Neuronal stem cell (in vitro differentiated cells): ENCODE measurements around the gene ANKRD18B.
"Not testable (repeated sequence)": the region's sequence is repeated elsewhere in the genome, so short reads cannot be mapped to it uniquely, and the experiment has no call there.

ENCODE experiments used
- DNase-seq: peaks from one replicate; pipeline ENCODE4 v3.0.0-alpha.2; 2013; ENCODE audit warnings: low spot score
- H2AFZ ChIP-seq: one replicate; pipeline ENCODE4 v1.6.1; 2013; ENCODE audit warnings: mild to moderate bottlenecking, low read length, inconsistent platforms
- H2AK5ac ChIP-seq: 2 replicates; pipeline ENCODE4 v1.6.1; 2013; ENCODE audit warnings: low read depth, mild to moderate bottlenecking, inconsistent platforms, low read length, moderate library complexity, mixed read lengths
- H2BK120ac ChIP-seq: 2 replicates; pipeline ENCODE4 v1.6.1; 2013; ENCODE audit warnings: low read depth, mild to moderate bottlenecking, inconsistent platforms, low read length, moderate library complexity, mixed read lengths
- H2BK12ac ChIP-seq: one replicate; pipeline ENCODE4 v1.6.1; 2013; ENCODE audit warnings: low read length, inconsistent platforms
- H2BK15ac ChIP-seq: 2 replicates; pipeline ENCODE4 v1.6.1; 2013; ENCODE audit warnings: mild to moderate bottlenecking, low read length, inconsistent platforms, mixed read lengths
- H2BK5ac ChIP-seq: one replicate; pipeline ENCODE4 v1.6.1; 2013; ENCODE audit warnings: inconsistent platforms, mild to moderate bottlenecking, low read length, moderate library complexity
- H3K14ac ChIP-seq: one replicate; pipeline ENCODE4 v1.6.1; 2013; ENCODE audit warnings: low read length, inconsistent platforms
- H3K18ac ChIP-seq: 2 replicates; pipeline ENCODE4 v1.6.1; 2013; ENCODE audit warnings: low read length, inconsistent platforms
- H3K23ac ChIP-seq: 2 replicates; pipeline ENCODE4 v1.6.1; 2013; ENCODE audit warnings: low read depth, mild to moderate bottlenecking, mixed read lengths, low read length, inconsistent platforms; ENCODE audit not compliant: poor library complexity
- H3K27ac ChIP-seq: replicated peaks from 3 replicates; pipeline ENCODE4 v1.5.1; 2013; ENCODE audit warnings: low read length, inconsistent platforms
- H3K27me3 ChIP-seq, 3 experiments: 2 replicates each; pipeline ENCODE4 v1.6.1; 2013; ENCODE audit warnings: low read length in 3 of 3, mild to moderate bottlenecking in 2 of 3, inconsistent platforms in 1 of 3, low read depth in 1 of 3, mixed read lengths in 1 of 3, moderate library complexity in 1 of 3; ENCODE audit not compliant: control insufficient read depth in 3 of 3, insufficient read depth in 3 of 3
- H3K36me3 ChIP-seq, 2 donors: replicated peaks in 1 of 2; 2 replicates each; pipeline ENCODE4 v1.6.1; 2013; ENCODE audit warnings: low read length in 2 of 2; ENCODE audit not compliant: control insufficient read depth in 2 of 2, insufficient read depth in 2 of 2
- H3K4ac ChIP-seq: 2 replicates; pipeline ENCODE4 v1.6.1; 2013; ENCODE audit warnings: inconsistent platforms, mild to moderate bottlenecking, low read length, moderate library complexity
- H3K4me1 ChIP-seq, 2 donors: 1 replicate in 1 of 2; 2 replicates in 1 of 2; pipeline ENCODE4 v1.6.1; 2013; ENCODE audit warnings: low read length in 2 of 2, low read depth in 1 of 2; ENCODE audit not compliant: control insufficient read depth in 2 of 2, insufficient read depth in 1 of 2
- H3K4me2 ChIP-seq: one replicate; pipeline ENCODE4 v1.6.1; 2013; ENCODE audit warnings: mild to moderate bottlenecking, low read length, inconsistent platforms; ENCODE audit not compliant: insufficient read depth, poor library complexity, severe bottlenecking
- H3K4me3 ChIP-seq, 2 donors: 2 replicates each; pipeline ENCODE4 v1.5.1; 2013; ENCODE audit warnings: low read length in 2 of 2, mild to moderate bottlenecking in 2 of 2, inconsistent platforms in 1 of 2, moderate library complexity in 1 of 2
- H3K79me1 ChIP-seq: one replicate; pipeline ENCODE4 v1.6.1; 2013; ENCODE audit warnings: low read depth, mild to moderate bottlenecking, inconsistent platforms, low read length, moderate library complexity
- H3K9ac ChIP-seq: one replicate; pipeline ENCODE4 v1.6.1; 2013; ENCODE audit warnings: mild to moderate bottlenecking, low read depth, low read length, inconsistent platforms; ENCODE audit not compliant: poor library complexity
- H3K9me3 ChIP-seq, 2 donors: replicated peaks in 1 of 2; 2 replicates each; pipeline versions ENCODE3 to v1.6.1; 2013; ENCODE audit warnings: low read length in 2 of 2, mild to moderate bottlenecking in 2 of 2, inconsistent platforms in 1 of 2, low read depth in 1 of 2, mixed read lengths in 1 of 2, moderate library complexity in 1 of 2; ENCODE audit not compliant: control insufficient read depth in 2 of 2, insufficient read depth in 1 of 2
- H4K8ac ChIP-seq: one replicate; pipeline ENCODE4 v1.6.1; 2013; ENCODE audit warnings: low read depth, mild to moderate bottlenecking, inconsistent platforms, low read length, moderate library complexity
- H4K91ac ChIP-seq: one replicate; pipeline ENCODE4 v1.6.1; 2013; ENCODE audit warnings: low read length, low read depth, mild to moderate bottlenecking, inconsistent platforms; ENCODE audit not compliant: poor library complexity
- WGBS, 2 donors: extraction: QIAGEN DNeasy Blood & Tissue Kit; methylation state at CpG; one replicate each; pipeline ENCODE4 v1.1.7; 2013; ENCODE audit warnings: missing lambda C conversion rate in 2 of 2, mixed read lengths in 1 of 2; ENCODE audit not compliant: insufficient read length in 2 of 2, insufficient replicate concordance in 1 of 2; ENCODE audit errors: extremely low coverage in 2 of 2; 5-methylcytosine and 5-hydroxymethylcytosine counted together

ANKRD18B gene

DNA sequence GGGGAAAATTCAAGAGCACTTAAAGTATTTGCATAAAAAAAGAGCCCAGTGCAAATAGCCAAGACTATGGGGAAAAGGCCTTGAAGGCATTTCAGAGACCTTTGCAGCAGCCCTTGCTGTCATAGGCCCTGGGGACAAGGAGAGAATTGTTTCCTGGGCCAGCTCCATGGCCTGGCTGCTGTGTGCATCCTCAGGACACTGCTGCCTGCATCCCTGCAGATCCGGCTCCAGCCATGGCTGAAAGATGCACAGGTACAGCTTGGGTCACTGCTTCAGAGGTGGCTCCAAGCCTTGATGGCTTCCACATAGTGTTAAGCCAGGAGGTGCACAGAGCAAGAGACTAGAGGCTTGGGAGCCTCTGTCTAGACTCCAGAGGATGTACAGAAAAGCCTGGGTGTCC lies 55.9 kb downstream of the ANKRD18B start:
- not testable (repeated sequence) for H3K4ac ChIP-seq, H3K79me1 ChIP-seq, H2BK120ac ChIP-seq, H3K36me3 ChIP-seq, H2AFZ ChIP-seq, H2AK5ac ChIP-seq, H3K9me3 ChIP-seq, H3K4me3 ChIP-seq, H3K27ac ChIP-seq, H4K91ac ChIP-seq, H3K18ac ChIP-seq, H2BK12ac ChIP-seq, H3K4me2 ChIP-seq, H4K8ac ChIP-seq, DNase-seq, H3K23ac ChIP-seq, H3K14ac ChIP-seq, H2BK5ac ChIP-seq, H3K9ac ChIP-seq, H2BK15ac ChIP-seq, H3K4me1 ChIP-seq, H3K27me3 ChIP-seq
- WGBS, 2 donors, result no CpG with 5 or more reads among the region's 1 CpG

DNA sequence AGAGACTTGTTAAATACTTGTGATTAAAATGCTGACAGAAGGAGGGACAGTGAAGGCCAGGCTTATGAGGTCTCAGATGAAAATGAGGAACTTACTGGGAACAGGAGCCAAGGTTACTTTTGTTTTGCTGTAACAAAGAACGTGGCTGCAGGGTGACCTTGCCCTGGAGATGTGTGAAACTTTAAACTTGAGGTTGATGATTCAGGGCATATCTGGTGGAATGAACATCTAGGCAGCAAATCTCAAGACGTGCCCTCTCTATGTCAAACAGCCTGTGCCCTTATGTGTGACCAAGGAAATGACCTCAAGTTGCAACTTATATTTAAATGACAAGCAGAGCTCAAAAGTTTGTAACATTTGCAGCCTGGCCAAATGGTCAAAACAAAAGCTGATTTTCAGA lies 58.6 kb downstream of the ANKRD18B start:
- H2AFZ ChIP-seq, H3K36me3 ChIP-seq, H2BK15ac ChIP-seq, H3K27me3 ChIP-seq, H3K27ac ChIP-seq, H2BK12ac ChIP-seq, H2BK120ac ChIP-seq, H2BK5ac ChIP-seq, H4K8ac ChIP-seq, H3K4me3 ChIP-seq, DNase-seq, H3K4me1 ChIP-seq, H3K4me2 ChIP-seq, H4K91ac ChIP-seq, H3K23ac ChIP-seq, H3K9ac ChIP-seq, H3K4ac ChIP-seq, H3K18ac ChIP-seq, H2AK5ac ChIP-seq, H3K9me3 ChIP-seq, H3K79me1 ChIP-seq, H3K14ac ChIP-seq: not testable (repeated sequence)
- WGBS, 2 donors, result no CpG with 5 or more reads among the region's 2 CpGs

DNA sequence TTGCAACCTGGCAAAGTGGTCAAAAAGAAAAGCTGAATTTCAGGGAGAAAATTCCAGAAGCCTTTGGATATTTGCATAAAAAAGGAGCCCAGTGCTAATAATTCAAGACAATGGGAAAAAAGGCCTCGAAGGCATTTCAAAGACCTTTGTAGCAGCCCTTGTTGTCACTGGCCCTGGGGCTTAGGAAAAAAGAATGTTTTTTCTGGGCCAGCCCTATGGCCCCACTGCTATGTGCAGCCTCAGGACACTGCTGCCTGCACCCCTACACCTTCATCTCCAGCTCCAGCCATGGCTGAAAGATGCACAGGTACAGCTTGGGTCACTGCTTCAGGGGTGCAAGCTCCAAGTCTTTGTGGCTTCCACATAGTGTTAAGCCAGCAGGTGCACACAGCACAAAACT lies 62.1 kb downstream of the ANKRD18B start:
- H2BK5ac ChIP-seq, H2BK120ac ChIP-seq, H3K4me1 ChIP-seq, H3K4me3 ChIP-seq, H3K27ac ChIP-seq, H3K9ac ChIP-seq, H3K4me2 ChIP-seq, H3K9me3 ChIP-seq, H3K23ac ChIP-seq, H2AFZ ChIP-seq, H4K8ac ChIP-seq, H2AK5ac ChIP-seq, DNase-seq, H2BK15ac ChIP-seq, H3K4ac ChIP-seq, H3K79me1 ChIP-seq, H3K18ac ChIP-seq, H3K14ac ChIP-seq, H3K36me3 ChIP-seq, H4K91ac ChIP-seq, H3K27me3 ChIP-seq, H2BK12ac ChIP-seq: not testable (repeated sequence)
- whole genome bisulfite sequencing, 2 donors, result no CpG with 5 or more reads among the region's 1 CpG

DNA sequence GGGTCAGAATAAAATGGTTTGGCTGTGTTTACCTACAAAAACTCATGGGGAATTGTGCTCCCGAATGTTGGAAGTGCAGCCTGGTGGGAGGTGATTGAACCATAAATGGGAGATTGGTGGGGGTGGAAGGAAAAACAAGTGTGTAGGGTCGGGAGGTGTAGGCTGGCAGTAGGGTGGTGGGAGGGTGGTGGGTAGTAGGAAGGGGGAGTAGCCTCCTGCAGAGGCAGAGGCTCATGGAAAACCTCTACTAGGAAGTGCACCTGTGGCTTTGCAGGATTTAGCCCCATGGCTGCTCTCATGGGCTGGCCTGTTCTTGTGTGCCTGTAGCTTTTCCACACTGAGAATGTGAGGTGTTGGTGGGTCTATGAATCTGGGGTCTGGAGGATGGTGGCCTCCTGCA lies 63.7 kb downstream of the ANKRD18B start:
- not testable (repeated sequence) for H3K23ac ChIP-seq, H3K18ac ChIP-seq, DNase-seq, H3K36me3 ChIP-seq, H2AFZ ChIP-seq, H2BK12ac ChIP-seq, H3K4me2 ChIP-seq, H3K27ac ChIP-seq, H3K79me1 ChIP-seq, H4K8ac ChIP-seq, H3K14ac ChIP-seq, H3K27me3 ChIP-seq, H2BK15ac ChIP-seq, H2BK5ac ChIP-seq, H3K9ac ChIP-seq, H3K4me3 ChIP-seq, H2BK120ac ChIP-seq, H2AK5ac ChIP-seq, H3K4ac ChIP-seq, H3K4me1 ChIP-seq, H4K91ac ChIP-seq, H3K9me3 ChIP-seq
- no CpG with 5 or more reads among the region's 2 CpGs for WGBS, 2 donors
